HepG2 (cell line): Measurements from ENCODE around the gene RIC3. TPM values are rescaled to one million over a fixed set of nuclear protein-coding genes. Genes with fewer than 3 reads are reported as not detected.
A peak's percentile ranks its signal among the peaks of the same experiment; 100 is the strongest.

Source experiments
- ATAC-seq: fragments of 200-7000 bp; cut with Tn5 transposase; 3 replicates; pipeline ENCODE4 v1.9.1; 2020; ENCODE audit warnings: mild to moderate bottlenecking, moderate library complexity
- BruUV-seq: library from RNA; stranded (reverse); fragments of 400-500 nt; replicated peaks from 2 replicates; lab custom pipeline; 2021; lab: Mats Ljungman, UMichigan
- CTCF ChIA-PET: fragments of 300-600 bp; formaldehyde crosslinking; extraction: SDS; loops from one replicate; lab custom pipeline; 2021; ENCODE audit warnings: low total read pairs, inconsistent platforms, low intra/inter-chr PET ratio; lab: Yijun Ruan, JAX
- POLR2A ChIA-PET: fragments of 350-600 bp; sonication (Branson Sonifier 250); formaldehyde crosslinking; loops from one replicate; lab custom pipeline; 2020; ENCODE audit warnings: antibody characterized with exemption, inconsistent platforms; lab: Yijun Ruan, JAX
- DNase-seq: peaks from one replicate; pipeline ENCODE4 v3.0.0-alpha.2; 2015; ENCODE audit warnings: low spot score
- FAIRE-seq: peaks from 3 replicates; lab custom pipeline; 2011; peaks lifted over from hg19 to GRCh38; lab: Jason Lieb, UNC
- H2AFZ ChIP-seq: one replicate; pipeline ENCODE4 v1.6.1; 2011; ENCODE audit warnings: low read length, inconsistent platforms
- H3K27ac ChIP-seq: fragments of 300-600 bp; 3 replicates; pipeline ENCODE4 v1.8.0; 2011; ENCODE audit warnings: mixed run types, mild to moderate bottlenecking, mixed read lengths, low read length, inconsistent platforms; ENCODE audit not compliant: insufficient read depth; ENCODE audit errors: extremely low read length
- H3K27me3 ChIP-seq, 2 experiments: fragments of 200-600 bp in 1 of 2; 2 replicates in 1 of 2; 3 replicates in 1 of 2; pipeline versions ENCODE4 v1.6.0 to v1.8.0; 2011; ENCODE audit warnings: low read length in 2 of 2, mild to moderate bottlenecking in 2 of 2, moderate library complexity in 2 of 2, inconsistent platforms in 1 of 2; ENCODE audit not compliant: insufficient read depth in 2 of 2, control insufficient read depth in 1 of 2
- H3K36me3 ChIP-seq, 2 experiments: fragments of 200-600 bp in 1 of 2; replicated peaks in 1 of 2; 2 replicates in 1 of 2; 3 replicates in 1 of 2; pipeline versions ENCODE4 v1.5.1 to v1.8.0; 2011; ENCODE audit warnings: low read length in 2 of 2, inconsistent platforms in 1 of 2; ENCODE audit not compliant: insufficient read depth in 2 of 2, control insufficient read depth in 1 of 2
- H3K4me1 ChIP-seq: 2 replicates; pipeline ENCODE4 v1.5.1; 2012; ENCODE audit warnings: low read length, inconsistent platforms; ENCODE audit not compliant: insufficient read depth
- H3K4me2 ChIP-seq: 2 replicates; pipeline ENCODE4 v1.6.0; 2011; ENCODE audit warnings: low read depth, low read length, inconsistent platforms
- H3K4me3 ChIP-seq, 3 experiments: fragments of 200-600 bp in 1 of 3; sonication (generic), shearing (Covaris generic) in 1 of 3; replicated peaks in 1 of 3; 2 replicates each; pipeline ENCODE4 v1.5.1; 2011 to 2016; ENCODE audit warnings: low read length in 3 of 3, inconsistent platforms in 2 of 3, low read depth in 2 of 3, mild to moderate bottlenecking in 2 of 3, control low read depth in 1 of 3, mixed read lengths in 1 of 3; ENCODE audit not compliant: insufficient read depth in 1 of 3
- H3K79me2 ChIP-seq: one replicate; pipeline ENCODE4 v1.6.1; 2011; ENCODE audit warnings: low read length, inconsistent platforms; ENCODE audit not compliant: insufficient read depth
- H3K9ac ChIP-seq: 2 replicates; pipeline ENCODE4 v1.6.0; 2011; ENCODE audit warnings: mild to moderate bottlenecking, low read depth, low read length, inconsistent platforms; ENCODE audit not compliant: insufficient read depth
- H3K9me3 ChIP-seq: 2 replicates; pipeline ENCODE4 v1.5.1; 2012; ENCODE audit warnings: mild to moderate bottlenecking, low read length
- H4K20me1 ChIP-seq: 2 replicates; pipeline ENCODE4 v1.6.0; 2011; ENCODE audit warnings: inconsistent platforms, mild to moderate bottlenecking, low read length, moderate library complexity; ENCODE audit not compliant: insufficient read depth
- ATM ChIP-seq: fragments of 450-650 bp; IDR thresholded peaks from 2 replicates; pipeline ENCODE4 v1.7.1; 2017; ENCODE audit warnings: mild to moderate bottlenecking, borderline replicate concordance
- GABPB1 ChIP-seq: IDR thresholded peaks from 2 replicates; pipeline ENCODE4 v1.6.1; 2016; ENCODE audit warnings: mild to moderate bottlenecking, missing genetic modification reagents, moderate library complexity, missing compliant biosample characterization
- MLX ChIP-seq: IDR thresholded peaks from 2 replicates; pipeline ENCODE4 v1.6.1; 2016
- MTA1 ChIP-seq: sonication (generic); formaldehyde crosslinking; IDR thresholded peaks from 2 replicates; pipeline ENCODE4 v1.4.0; 2020; ENCODE audit warnings: missing genetic modification reagents, mild to moderate bottlenecking, borderline replicate concordance
- MTF2 ChIP-seq: sonication (generic); formaldehyde crosslinking; IDR thresholded peaks from 2 replicates; pipeline ENCODE4 v1.5.0; 2020; ENCODE audit warnings: missing genetic modification reagents, borderline replicate concordance
- NCOA1 ChIP-seq: sonication (generic); formaldehyde crosslinking; IDR thresholded peaks from 2 replicates; pipeline ENCODE4 v1.9.0; 2021; ENCODE audit warnings: missing genetic modification reagents
- ZBTB14 ChIP-seq: sonication (generic); formaldehyde crosslinking; IDR thresholded peaks from 2 replicates; pipeline ENCODE4 v1.4.0; 2020; ENCODE audit warnings: missing genetic modification reagents
- ZFP36L1 ChIP-seq: sonication (generic); formaldehyde crosslinking; IDR thresholded peaks from 2 replicates; pipeline ENCODE4 v1.8.0; 2022; ENCODE audit warnings: mild to moderate bottlenecking, missing genetic modification reagents, moderate library complexity
- ZFY ChIP-seq: sonication (generic); formaldehyde crosslinking; IDR thresholded peaks from 2 replicates; pipeline ENCODE4 v1.4.0; 2020; ENCODE audit warnings: missing genetic modification reagents
- ZMYM3 ChIP-seq: sonication (generic); formaldehyde crosslinking; IDR thresholded peaks from 2 replicates; pipeline ENCODE4 v1.5.1; 2020; ENCODE audit warnings: mild to moderate bottlenecking, missing genetic modification reagents
- ZNF382 ChIP-seq: sonication (generic); formaldehyde crosslinking; IDR thresholded peaks from 2 replicates; pipeline ENCODE4 v1.5.0; 2020; ENCODE audit warnings: missing genetic modification reagents, mild to moderate bottlenecking, borderline replicate concordance
- ZNF629 ChIP-seq: sonication (generic); formaldehyde crosslinking; conservative IDR thresholded peaks from 2 replicates; pipeline ENCODE4 v1.5.0; 2020; ENCODE audit warnings: missing genetic modification reagents
- WGBS: methylation state at CpG from one replicate; pipeline ENCODE4 v1.1.6; 2017; ENCODE audit warnings: low lambda C conversion rate; 5-methylcytosine and 5-hydroxymethylcytosine counted together
- in situ Hi-C: cut with HindIII; loops from 2 replicates; pipeline ENCODE4 v1.10.0; 2017; ENCODE audit warnings: low pct_unique_long_range_greater_than_20kb; ENCODE audit not compliant: extremely low pct_ligation_motif_present
- intact Hi-C: fragments of 100-400 bp; cut with micrococcal nuclease; formaldehyde crosslinking; loops from one replicate; pipeline ENCODE4 v1.10.0; 2022; ENCODE audit not compliant: unreplicated experiment
- polyA plus RNA-seq, 8 experiments: library from polyadenylated mRNA; depleted of rRNA in 3 of 8; stranded (reverse) in 7 of 8; unstranded in 1 of 8; fragments of >200 nt; fragmentation: Illumina TruSeq in 4 of 8; extraction: Trizol in 4 of 8; gene quantifications; 2 replicates each; pipeline versions ENCODE4 v1.2.1 to v1.2.3, GENCODE V29; 2011 to 2016; ENCODE audit warnings: low read depth in 4 of 8, missing spikeins in 1 of 8, mixed read lengths in 1 of 8; ENCODE audit not compliant: insufficient read depth in 1 of 8
- total RNA-seq, 5 experiments: library from RNA; depleted of rRNA; stranded (reverse); fragments of >200 nt; fragmentation: Illumina TruSeq; extraction: Trizol; gene quantifications; 2 replicates each; pipeline ENCODE4 v1.2.3, GENCODE V29; 2016; ENCODE audit warnings: low read depth in 1 of 5

Gene RIC3
- total and polyA plus RNA-seq, 2 of the 13 experiments (the other 11 are each of a cell fraction or from before 2014, with no cell fraction given) = not detected

GRCh38 chr11:8080674-8081590 is 87.9 kb downstream of the RIC3 start, which contains the start of gene TUB:
Gene TUB, plus strand, starts transcription at chr11:8081211. Its CDS starts 300 bp downstream, at chr11:8081511.
- intact Hi-C loops = no loop called here
- peaks cover 24% of the 10 kb centered on the region for H3K4me1 ChIP-seq
- no peaks in the 10 kb centered on the region; the same call in 1 of the 2 replicates for H4K20me1 ChIP-seq
- in situ Hi-C loops = no loop called here
- H2AFZ ChIP-seq = no peak within 1 kb of the TSS
- CTCF ChIA-PET = no interaction called here
- peak within 1 kb of the TSS; percentile 87 for H3K4me2 ChIP-seq
- no peak within 1 kb of the TSS for H3K27ac ChIP-seq
- H3K36me3 ChIP-seq = no peaks in the 10 kb centered on the region
- peak within 1 kb of the TSS; percentile 49 to 75 (median 71); a peak in 4 of 6 replicates for H3K4me3 ChIP-seq
- POLR2A ChIA-PET = no interaction called here
- WGBS = 22% methylated on average over 36 of the region's 104 CpGs
- H3K79me2 ChIP-seq = no peaks in the 10 kb centered on the region
- FAIRE-seq = no peak
- no TSS peak for BruUV-seq
- DNase-seq = no peak
- peaks cover 0 to 8% of the 10 kb centered on the region in 2 experiments; a peak in 1 of 5 replicates for H3K27me3 ChIP-seq
- peak within 1 kb of the TSS; percentile 52 for H3K9ac ChIP-seq
- H3K9me3 ChIP-seq = no peaks in the 10 kb centered on the region
- TF ChIP-seq ATM = no peak
- TF ChIP-seq ZFP36L1 (CRISPR knock-in tag) = no peak
- TF ChIP-seq ZNF629 = peak; percentile 93
- TF ChIP-seq ZMYM3 (CRISPR knock-in tag) = peak; percentile 83
- no peak for TF ChIP-seq MTF2 (CRISPR knock-in tag)
- peak; percentile 49; the same call in 1 of the 2 replicates for TF ChIP-seq ZFY
- 0 out of 2 replicates have a peak, but pooled peaks have one; percentile 14 for TF ChIP-seq MTA1 (CRISPR knock-in tag)
- 0 out of 2 replicates have a peak, but pooled peaks have one; percentile 27 for TF ChIP-seq GABPB1 (CRISPR knock-in tag)
- peak; percentile 77 for TF ChIP-seq ZBTB14 (CRISPR knock-in tag)
- no peak for TF ChIP-seq ZNF382 (CRISPR knock-in tag)
- TF ChIP-seq NCOA1 (CRISPR knock-in tag) = no peak
- TF ChIP-seq MLX (CRISPR knock-in tag) = 0 out of 2 replicates have a peak, but pooled peaks have one; percentile 18
- peak; percentile 61 for ATAC-seq
